NCI-H69 (cell line): Measurements from ENCODE around the gene SOX10.

ENCODE experiments used
- DNase-seq: peaks from one replicate; lab custom pipeline; 2025; lab: John Stamatoyannopoulos, UW

Gene SOX10

GRCh38 chr22:38016182-38017151 lies 32.1 kb upstream of the SOX10 start:
- peak; percentile 31 for DNase-seq

GRCh38 chr22:38014083-38014482 lies 29.7 kb upstream of the SOX10 start:
- DNase-seq = no peak

GRCh38 chr22:38012604-38013072 lies 28.3 kb upstream of the SOX10 start:
- DNase-seq = no peak

GRCh38 chr22:38009000-38009806 lies 24.8 kb upstream of the SOX10 start:
- no peak for DNase-seq

GRCh38 chr22:38007330-38007902 lies 23.1 kb upstream of the SOX10 start:
- no peak for DNase-seq

- DNase-seq = no peak
Measured at GRCh38 chr22:38006906-38007305, 22.6 kb upstream of the SOX10 start.

- no peak for DNase-seq
Measured at GRCh38 chr22:38005943-38006342, 21.6 kb upstream of the SOX10 start.

GRCh38 chr22:37999640-38000272 lies 15.4 kb upstream of the SOX10 start:
- DNase-seq = peak; percentile 90

- DNase-seq = peak; percentile 35
Measured at GRCh38 chr22:37999236-37999635, 14.9 kb upstream of the SOX10 start.

- no peak for DNase-seq
Measured at GRCh38 chr22:37998543-37998942, 14.2 kb upstream of the SOX10 start.

- DNase-seq = peak; percentile 69
Measured at GRCh38 chr22:37996515-37997246, 12.3 kb upstream of the SOX10 start.

- DNase-seq = peak; percentile 77
Measured at GRCh38 chr22:37996079-37996478, 11.7 kb upstream of the SOX10 start.

GRCh38 chr22:37995460-37995859 lies 11.1 kb upstream of the SOX10 start:
- DNase-seq = no peak

- no peak for DNase-seq
Measured at GRCh38 chr22:37994982-37995381, 10.6 kb upstream of the SOX10 start.

GRCh38 chr22:37994049-37994448 lies 9.7 kb upstream of the SOX10 start:
- DNase-seq = peak; percentile 49

GRCh38 chr22:37991731-37992442 lies 7.5 kb upstream of the SOX10 start:
- DNase-seq = no peak

GRCh38 chr22:37990862-37991261 lies 6.5 kb upstream of the SOX10 start:
- DNase-seq = no peak

GRCh38 chr22:37990301-37990700 lies 5.9 kb upstream of the SOX10 start:
- no peak for DNase-seq

GRCh38 chr22:37989146-37990045 lies 5.0 kb upstream of the SOX10 start:
- no peak for DNase-seq
